Measurements from ENCODE around the gene KAT6B. TPM values are rescaled to one million over a fixed set of nuclear protein-coding genes. Genes with fewer than 3 reads are reported as not detected.

Gene KAT6B
- total and polyA plus RNA-seq, 2 donors (not counting 1 experiment from before 2014, with no cell fraction given) = 8.6 to 111 TPM

DNA sequence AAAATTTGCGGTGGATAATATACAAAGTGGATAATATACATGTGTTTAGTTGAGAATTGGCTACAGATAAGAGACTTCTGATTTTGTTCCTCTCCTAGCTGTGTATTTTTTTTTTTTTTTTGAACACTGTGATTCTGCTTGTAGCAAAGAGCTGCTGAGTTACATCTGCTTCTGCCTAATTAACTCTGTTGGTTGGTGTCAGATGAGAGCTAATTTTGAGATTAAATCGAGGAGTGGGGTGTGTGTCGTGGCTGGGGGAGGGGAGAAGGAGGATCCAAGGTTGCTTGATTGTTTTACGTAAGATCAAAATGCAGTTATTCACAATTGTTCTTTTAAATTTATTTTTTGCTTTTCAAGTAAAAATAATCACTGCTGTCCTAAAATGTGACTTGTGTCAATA lies 11.3 kb downstream of the KAT6B start:
- peaks cover 67% of the 10 kb centered on the region for H3K79me2 ChIP-seq (ENCODE audit: control insufficient read depth, insufficient read depth, low read length)
- no peaks in the 10 kb centered on the region for H3K9me3 ChIP-seq (ENCODE audit: control extremely low read depth in 1 of 3, control insufficient read depth in 2 of 3, insufficient read depth in 1 of 3, low read length in 2 of 3)
- intact Hi-C loops (cut with micrococcal nuclease) = no loop called here
- no peak for ATAC-seq (ENCODE audit: low read depth)
- TF ChIP-seq EZH2 (IDR thresholded peaks at IDR 0.05; ENCODE audit: borderline replicate concordance, insufficient read depth, low read depth, low read length, poor library complexity, severe bottlenecking) = no peak
- ChIA-PET POLR2A (interaction anchor here (0.6 to 1.0 kb wide), 2 partner anchors 122 to 251 kb away, joined by 5 to 6 read pairs; no protein-coding TSS in a partner anchor), CTCF (no interaction called here)
- Mint-ChIP-seq H3K4me3 (no peak overlapping the region), H3K9me3 (ENCODE audit: insufficient read depth) (no peaks in the 10 kb centered on the region), H3K27ac (peak overlapping the region; percentile 17), H3K4me1 (peaks cover 45% of the 10 kb centered on the region), H3K27me3 (no peaks in the 10 kb centered on the region)
- no peaks in the 10 kb centered on the region for H4K20me1 ChIP-seq (ENCODE audit: control insufficient read depth, insufficient read depth, low read length, poor library complexity, severe bottlenecking)
- no peak overlapping the region for H2AFZ ChIP-seq (ENCODE audit: insufficient read depth, low read depth, low read length, poor library complexity, severe bottlenecking)
- no peak overlapping the region for H3K9ac ChIP-seq (ENCODE audit: low read length)
- peaks cover 17 to 19% of the 10 kb centered on the region in 2 donors for H3K4me1 ChIP-seq (ENCODE audit: control insufficient read depth in 2 of 2, insufficient read depth in 2 of 2, low read length in 2 of 2)
- no peak overlapping the region for H3K27ac ChIP-seq (ENCODE audit: low read length in 2 of 2)
- H3K27me3 ChIP-seq (replicated peaks in 1 of 4; ENCODE audit: control extremely low read depth in 1 of 4, control insufficient read depth in 3 of 4, insufficient read depth in 4 of 4, low read length in 3 of 4) = no peaks in the 10 kb centered on the region
- no peak overlapping the region for H3K4me2 ChIP-seq (replicated peaks; ENCODE audit: low read depth, low read length, poor library complexity, severe bottlenecking)
- H3K36me3 ChIP-seq (replicated peaks in 1 of 2; ENCODE audit: control extremely low read depth in 1 of 2, control insufficient read depth in 1 of 2, extremely low read depth in 1 of 2, insufficient read depth in 2 of 2, low read length in 1 of 2) = peaks cover 2% of the 10 kb centered on the region in 2 experiments
- H3K4me3 ChIP-seq (ENCODE audit: control extremely low read depth in 1 of 5, extremely low read depth in 1 of 5, insufficient read depth in 1 of 5, low read depth in 2 of 5, low read length in 4 of 5) = no peak overlapping the region
- DNase-seq = no peak
- no CpG with 5 or more reads among the region's 4 CpGs for WGBS (ENCODE audit: insufficient coverage)

DNA sequence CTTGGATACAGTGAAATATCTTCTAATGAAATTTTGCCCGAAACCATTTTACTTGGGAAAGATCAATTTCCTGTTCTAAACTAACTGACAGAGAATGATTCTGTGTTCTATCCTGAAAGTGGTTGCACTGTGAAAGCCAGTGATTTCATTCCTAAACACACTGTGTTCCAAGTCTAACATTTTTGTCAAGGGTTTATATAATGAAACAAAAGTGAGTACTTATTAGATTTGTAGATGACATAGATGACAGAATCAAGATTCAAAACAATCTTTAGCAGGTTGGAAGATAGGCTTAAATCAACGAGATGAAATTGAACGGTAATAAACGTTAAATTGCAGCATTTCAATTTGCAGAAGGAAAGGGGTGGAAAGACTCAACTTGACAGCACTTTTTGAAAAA lies 13.3 kb downstream of the KAT6B start:
- Histone ChIP-seq H3K9me3 (ENCODE audit: control extremely low read depth in 1 of 3, control insufficient read depth in 2 of 3, insufficient read depth in 1 of 3, low read length in 2 of 3) (no peaks in the 10 kb centered on the region), H4K20me1 (ENCODE audit: control insufficient read depth, insufficient read depth, low read length, poor library complexity, severe bottlenecking) (no peaks in the 10 kb centered on the region), H3K9ac (ENCODE audit: low read length) (no peak overlapping the region), H3K27ac (ENCODE audit: low read length in 2 of 2) (no peak overlapping the region), H2AFZ (ENCODE audit: insufficient read depth, low read depth, low read length, poor library complexity, severe bottlenecking) (no peak overlapping the region), H3K4me2 (replicated peaks; ENCODE audit: low read depth, low read length, poor library complexity, severe bottlenecking) (no peak overlapping the region), H3K27me3 (replicated peaks in 1 of 4; ENCODE audit: control extremely low read depth in 1 of 4, control insufficient read depth in 3 of 4, insufficient read depth in 4 of 4, low read length in 3 of 4) (no peaks in the 10 kb centered on the region), H3K79me2 (ENCODE audit: control insufficient read depth, insufficient read depth, low read length) (peaks cover 57% of the 10 kb centered on the region), H3K4me3 (ENCODE audit: control extremely low read depth in 1 of 5, extremely low read depth in 1 of 5, insufficient read depth in 1 of 5, low read depth in 2 of 5, low read length in 4 of 5) (no peak overlapping the region), H3K4me1 (ENCODE audit: control insufficient read depth in 2 of 2, insufficient read depth in 2 of 2, low read length in 2 of 2) (peaks cover 8% of the 10 kb centered on the region in 2 donors), H3K36me3 (replicated peaks in 1 of 2; ENCODE audit: control extremely low read depth in 1 of 2, control insufficient read depth in 1 of 2, extremely low read depth in 1 of 2, insufficient read depth in 2 of 2, low read length in 1 of 2) (peaks cover 4 to 12% of the 10 kb centered on the region in 2 experiments)
- no peak overlapping the region for H3K27ac Mint-ChIP-seq
- H3K4me1 Mint-ChIP-seq = peaks cover 35% of the 10 kb centered on the region
- TF ChIP-seq EZH2 (IDR thresholded peaks at IDR 0.05; ENCODE audit: borderline replicate concordance, insufficient read depth, low read depth, low read length, poor library complexity, severe bottlenecking) = no peak
- TF ChIP-seq, protein P1, sequence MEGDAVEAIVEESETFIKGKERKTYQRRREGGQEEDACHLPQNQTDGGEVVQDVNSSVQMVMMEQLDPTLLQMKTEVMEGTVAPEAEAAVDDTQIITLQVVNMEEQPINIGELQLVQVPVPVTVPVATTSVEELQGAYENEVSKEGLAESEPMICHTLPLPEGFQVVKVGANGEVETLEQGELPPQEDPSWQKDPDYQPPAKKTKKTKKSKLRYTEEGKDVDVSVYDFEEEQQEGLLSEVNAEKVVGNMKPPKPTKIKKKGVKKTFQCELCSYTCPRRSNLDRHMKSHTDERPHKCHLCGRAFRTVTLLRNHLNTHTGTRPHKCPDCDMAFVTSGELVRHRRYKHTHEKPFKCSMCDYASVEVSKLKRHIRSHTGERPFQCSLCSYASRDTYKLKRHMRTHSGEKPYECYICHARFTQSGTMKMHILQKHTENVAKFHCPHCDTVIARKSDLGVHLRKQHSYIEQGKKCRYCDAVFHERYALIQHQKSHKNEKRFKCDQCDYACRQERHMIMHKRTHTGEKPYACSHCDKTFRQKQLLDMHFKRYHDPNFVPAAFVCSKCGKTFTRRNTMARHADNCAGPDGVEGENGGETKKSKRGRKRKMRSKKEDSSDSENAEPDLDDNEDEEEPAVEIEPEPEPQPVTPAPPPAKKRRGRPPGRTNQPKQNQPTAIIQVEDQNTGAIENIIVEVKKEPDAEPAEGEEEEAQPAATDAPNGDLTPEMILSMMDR (IDR thresholded peaks at IDR 0.05) = no peak
- WGBS (ENCODE audit: insufficient coverage) = 92% methylated on average over 3 of the region's 4 CpGs
- no peak overlapping the region for H3K4me3 Mint-ChIP-seq
- ChIA-PET POLR2A (no interaction called here), CTCF (no interaction called here)
- no peak for ATAC-seq (ENCODE audit: low read depth)
- intact Hi-C loops (cut with micrococcal nuclease) = no loop called here
- no peaks in the 10 kb centered on the region for H3K27me3 Mint-ChIP-seq
- no peak for DNase-seq
- no peaks in the 10 kb centered on the region for H3K9me3 Mint-ChIP-seq (ENCODE audit: insufficient read depth)
